GM21526 (cell line): ENCODE measurements around the gene RNMT.
"Not testable (repeated sequence)": the region's sequence is repeated elsewhere in the genome, so short reads cannot be mapped to it uniquely, and the experiment has no call there.

Experiments used
- ATAC-seq: cut with Tn5 transposase; IDR thresholded peaks from one replicate; pipeline ENCODE4 v1.9.1; 2021; ENCODE audit warnings: moderate library complexity; ENCODE audit not compliant: unreplicated experiment, low FRiP score

The RNMT gene

DNA sequence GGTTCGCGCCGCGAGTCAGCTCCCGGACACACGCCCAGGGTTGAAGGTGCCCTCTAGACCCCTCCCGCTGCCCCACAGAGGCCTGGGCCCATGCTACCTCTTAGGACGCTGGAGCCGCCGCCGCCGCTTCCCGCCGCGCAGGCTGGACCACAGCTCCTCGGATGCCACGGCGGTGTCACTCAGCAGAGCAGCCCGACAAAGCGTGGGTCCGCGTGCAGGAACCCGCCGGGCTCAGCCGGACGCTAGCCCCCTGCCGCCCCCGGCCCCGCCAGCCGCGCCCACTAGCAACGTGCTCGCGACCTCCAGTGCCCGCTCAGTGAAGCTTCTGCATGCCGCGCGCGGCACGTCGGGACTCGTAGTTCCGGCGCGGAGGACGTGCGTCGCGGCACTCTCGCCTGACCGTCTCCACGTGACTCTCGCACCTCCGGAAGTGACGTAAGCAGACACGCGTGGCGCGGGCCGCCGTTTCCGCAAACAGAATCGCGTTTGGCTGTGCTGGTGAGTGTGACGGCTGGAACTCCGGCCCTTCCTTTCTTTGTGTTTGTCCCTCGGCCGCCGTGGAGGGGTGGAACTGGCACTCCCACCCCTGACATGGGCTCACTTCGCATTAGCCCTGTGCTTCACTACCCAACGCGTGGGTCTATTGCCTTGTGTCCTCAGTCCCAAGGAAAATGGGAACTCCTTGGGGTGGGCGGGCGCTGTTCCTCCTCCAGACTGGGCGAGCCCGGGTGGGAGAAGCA, at the start of gene RNMT, which contains the start of gene FAM210A:
TSS of gene RNMT (plus strand) at position 442 of the 740 bp plus-strand sequence. CDS start 4,845 bp downstream, outside the sequence.
TSS of gene FAM210A (minus strand) at position 327 of the 740 bp plus-strand sequence. CDS start 44,481 bp downstream, outside the sequence.
- ATAC-seq = peak; percentile 88

DNA sequence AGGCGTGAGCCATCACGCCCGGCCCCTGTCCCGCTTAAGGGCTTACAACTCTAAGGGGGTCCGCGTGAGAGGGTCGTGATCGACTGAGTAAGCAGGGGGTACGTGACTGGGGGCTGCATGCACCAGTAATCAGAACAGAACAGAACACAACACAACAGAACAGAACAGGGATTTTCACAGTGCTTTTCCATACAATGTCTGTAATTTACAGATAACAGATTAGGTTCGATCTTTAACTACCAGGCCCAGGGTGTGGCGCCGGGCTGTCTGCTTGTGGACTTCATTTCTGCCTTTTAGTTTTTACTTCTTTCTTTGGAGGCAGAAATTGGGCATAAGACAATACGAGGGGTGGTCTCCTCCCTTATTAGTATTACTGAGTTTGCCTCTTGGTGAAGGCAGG, 49.1 kb upstream of the RNMT start:
- not testable (repeated sequence) for ATAC-seq

DNA sequence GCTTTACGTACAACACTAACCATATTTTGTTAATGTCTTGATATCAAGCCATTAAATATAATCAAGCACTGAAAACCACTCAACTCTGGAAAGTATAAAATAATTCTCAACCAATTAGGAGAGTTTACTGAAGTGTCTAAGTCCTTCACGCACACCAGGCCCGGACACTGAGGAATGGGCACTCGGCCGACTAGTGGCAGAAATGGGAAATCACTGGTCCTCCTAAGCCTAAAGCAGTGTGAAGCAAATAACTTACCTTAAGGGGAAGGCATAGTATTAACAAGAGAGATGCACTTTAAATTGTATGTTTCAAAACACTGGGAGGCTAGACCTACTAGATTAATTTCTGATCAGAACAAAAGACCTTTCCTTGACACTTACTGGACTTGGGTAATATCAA, 45.9 kb upstream of the RNMT start:
- no peak for ATAC-seq

DNA sequence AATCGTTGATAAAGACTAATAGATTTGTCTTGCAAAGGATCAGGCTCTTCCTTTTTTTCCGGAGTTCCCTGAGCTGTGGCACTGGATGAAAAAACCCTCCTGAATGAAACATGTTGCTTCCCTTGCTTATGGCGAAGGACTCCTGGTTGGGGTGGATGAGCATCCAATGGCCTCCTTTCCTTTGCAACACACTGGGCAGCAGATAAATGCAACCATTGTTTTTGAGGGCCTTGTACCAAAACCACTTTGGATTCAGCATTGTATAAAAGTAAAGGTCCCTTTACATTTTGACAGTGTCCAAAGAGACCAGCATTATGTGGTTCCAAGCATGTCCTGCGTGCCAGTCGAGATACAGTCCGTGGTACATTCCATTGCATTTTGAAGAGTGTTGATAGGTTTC, 44.8 kb upstream of the RNMT start:
- ATAC-seq = no peak

DNA sequence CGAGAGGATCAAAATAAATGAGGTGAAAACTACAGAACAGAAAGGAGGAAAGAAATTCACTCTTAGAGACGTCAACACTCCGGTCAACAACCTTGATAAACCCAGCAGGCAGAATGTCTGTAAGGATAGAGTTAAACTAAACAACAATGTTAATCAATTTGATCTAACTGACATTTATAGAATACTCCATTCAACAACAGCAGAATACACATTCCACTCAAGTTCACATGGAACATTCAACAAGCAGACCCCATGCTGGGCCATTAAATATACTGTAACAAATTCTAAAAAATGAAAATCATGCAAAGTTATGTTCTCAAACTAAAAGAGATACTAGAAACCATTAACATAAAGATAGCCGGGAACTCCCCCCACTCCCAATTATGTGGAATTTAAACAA, 41.9 kb upstream of the RNMT start:
- ATAC-seq = no peak

DNA sequence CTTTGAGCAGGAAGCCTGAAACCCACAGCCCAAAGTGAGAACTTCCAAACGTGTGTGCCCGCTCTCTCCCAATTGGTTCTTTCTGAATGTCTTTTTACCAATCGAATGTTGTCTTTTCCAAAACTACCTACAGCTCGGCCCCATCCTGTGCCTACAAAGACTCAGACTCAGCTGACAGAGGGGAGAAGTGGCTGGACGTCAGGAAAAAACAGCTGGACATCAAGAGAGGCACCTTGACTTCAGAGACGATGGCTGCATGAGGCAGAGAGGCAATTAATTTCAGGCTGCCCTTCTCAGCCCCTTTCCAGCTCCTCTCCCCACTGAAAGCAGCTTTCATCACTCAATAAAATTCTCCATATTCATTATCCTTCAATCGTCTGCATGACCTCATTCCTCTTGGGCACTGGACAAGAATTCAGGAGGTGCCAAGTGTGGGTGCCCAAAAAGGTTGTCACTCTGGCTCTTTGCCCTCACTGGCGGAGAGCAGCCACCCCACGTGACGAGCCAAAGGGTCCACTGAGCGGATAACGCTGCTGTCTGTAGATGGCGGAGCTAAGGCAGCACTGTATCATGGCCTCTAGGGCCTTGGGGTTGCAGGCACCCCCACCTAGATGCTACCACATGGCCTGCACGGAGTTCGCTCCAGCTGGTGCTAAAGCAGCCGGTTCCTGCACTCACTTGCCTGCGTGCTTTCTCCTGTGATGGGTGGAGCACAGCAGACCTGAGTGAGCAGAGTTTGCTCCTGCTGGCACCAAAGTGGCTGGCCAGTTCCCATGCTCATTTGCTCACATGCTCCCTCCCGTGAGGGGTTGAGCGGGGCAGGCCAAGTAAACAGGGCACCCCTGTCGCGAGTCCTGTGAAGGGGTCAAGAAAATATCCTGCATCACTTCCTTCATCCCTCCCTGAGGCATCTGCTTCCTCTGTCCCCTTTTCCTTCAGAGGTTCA, 38.0 kb upstream of the RNMT start:
- ATAC-seq = no peak

DNA sequence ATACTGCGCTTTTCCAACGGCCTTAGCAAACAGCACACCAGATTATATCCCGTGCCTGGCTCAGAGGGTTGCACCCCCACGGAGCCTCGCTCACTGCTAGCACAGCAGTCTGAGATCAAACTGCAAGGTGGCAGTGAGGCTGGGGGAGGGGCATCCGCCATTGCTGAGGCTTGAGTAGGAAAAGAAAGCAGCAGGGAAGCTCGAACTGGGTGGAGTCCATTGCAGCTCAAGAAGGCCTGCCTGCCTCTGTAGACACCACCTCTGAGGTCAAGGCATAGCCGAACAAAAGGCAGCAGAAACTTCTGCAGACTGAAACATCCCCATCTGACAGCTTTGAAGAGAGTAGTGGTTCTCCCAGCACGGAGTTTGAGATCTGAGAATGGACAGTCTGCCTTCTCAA, 36.4 kb upstream of the RNMT start:
- ATAC-seq = not testable (repeated sequence)

DNA sequence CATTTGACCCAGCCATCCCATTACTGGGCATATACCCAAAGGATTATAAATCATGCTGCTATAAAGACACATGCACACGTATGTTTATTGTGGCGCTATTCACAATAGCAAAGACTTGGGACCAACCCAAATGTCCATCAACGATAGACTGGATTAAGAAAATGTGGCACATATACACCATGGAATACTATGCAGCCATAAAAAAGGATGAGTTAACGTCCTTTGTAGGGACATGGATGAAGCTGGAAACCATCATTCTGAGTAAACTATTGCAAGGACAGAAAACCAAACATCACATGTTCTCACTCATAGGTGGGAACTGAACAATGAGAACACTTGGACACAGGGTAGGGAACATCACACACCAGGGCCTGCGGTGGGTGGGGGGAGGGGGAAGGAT, 31.1 kb upstream of the RNMT start:
- ATAC-seq = not testable (repeated sequence)

DNA sequence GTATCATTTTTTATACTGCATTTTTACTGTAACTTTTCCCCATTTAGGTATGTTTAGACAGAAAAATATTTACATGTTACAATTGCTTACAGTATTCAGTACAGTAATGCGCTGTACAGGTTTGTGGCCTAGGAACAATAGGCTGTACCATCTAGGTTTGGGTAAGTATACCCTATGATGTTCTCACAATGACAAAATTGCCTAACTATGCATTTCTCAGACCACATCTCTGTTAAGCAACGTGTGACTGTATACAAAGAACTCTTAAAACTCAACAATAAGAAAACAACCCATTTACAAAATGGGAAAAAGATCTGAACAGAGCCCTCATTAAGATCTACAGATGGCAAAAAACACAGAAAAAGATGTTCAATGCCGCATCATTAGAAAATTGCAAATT, 29.5 kb upstream of the RNMT start:
- no peak for ATAC-seq

DNA sequence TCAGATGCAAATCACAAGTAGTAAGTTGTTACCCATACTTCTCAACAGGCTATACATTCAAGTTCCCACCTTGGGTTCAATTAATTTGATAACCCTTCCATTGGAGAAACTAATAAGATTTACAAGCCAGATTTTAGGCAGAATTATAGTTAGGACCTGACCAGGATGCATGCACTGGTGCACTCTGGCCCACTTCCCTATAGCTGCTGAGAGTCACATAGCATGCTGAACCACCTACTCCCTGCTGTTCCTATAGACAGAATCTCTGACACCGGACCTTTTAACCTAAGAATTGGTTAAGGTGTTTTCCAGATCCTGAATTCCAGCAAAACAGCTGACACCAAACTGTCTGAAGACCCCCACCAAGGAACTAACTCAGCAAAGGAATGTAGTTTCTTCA, 26.3 kb upstream of the RNMT start:
- no peak for ATAC-seq

DNA sequence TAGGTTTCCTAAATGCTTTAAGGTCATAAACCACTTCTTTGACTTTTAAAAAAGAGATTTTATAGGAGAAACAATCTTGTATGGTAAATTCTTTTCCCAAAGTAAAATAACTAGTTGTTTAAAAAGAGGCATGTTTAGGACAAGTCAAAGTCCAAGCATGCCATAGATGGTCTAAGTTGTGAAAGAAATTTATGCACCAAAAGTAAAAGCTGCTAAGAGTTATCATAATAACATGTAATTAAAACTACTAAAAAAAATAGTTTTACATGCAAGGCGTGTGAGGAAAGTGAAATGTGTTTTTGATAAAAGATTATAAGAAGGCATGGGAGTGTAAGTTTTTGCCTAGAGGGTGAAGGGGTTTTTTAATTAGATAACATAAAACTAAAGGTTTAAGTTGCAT, 22.6 kb upstream of the RNMT start:
- ATAC-seq = no peak

DNA sequence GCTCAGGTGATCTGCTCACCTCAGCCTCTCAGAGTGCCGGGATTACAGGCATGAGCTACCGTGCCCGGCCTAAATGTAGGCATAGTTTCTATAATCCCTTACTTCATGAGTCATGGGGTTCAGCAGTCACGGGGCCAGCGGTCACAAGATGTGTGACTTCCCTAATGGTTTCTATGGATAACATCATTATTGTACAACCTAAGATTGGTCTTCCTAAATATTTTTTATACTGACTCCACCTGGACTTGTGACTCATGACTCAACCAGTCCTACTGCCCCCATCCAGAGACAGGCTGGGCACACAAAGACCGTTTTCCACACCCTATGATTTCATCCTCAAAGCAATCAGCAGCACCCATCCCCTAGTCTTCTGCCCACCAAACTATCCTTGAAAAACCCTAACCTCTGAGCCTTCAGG, 16.1 kb upstream of the RNMT start:
- no peak for ATAC-seq

DNA sequence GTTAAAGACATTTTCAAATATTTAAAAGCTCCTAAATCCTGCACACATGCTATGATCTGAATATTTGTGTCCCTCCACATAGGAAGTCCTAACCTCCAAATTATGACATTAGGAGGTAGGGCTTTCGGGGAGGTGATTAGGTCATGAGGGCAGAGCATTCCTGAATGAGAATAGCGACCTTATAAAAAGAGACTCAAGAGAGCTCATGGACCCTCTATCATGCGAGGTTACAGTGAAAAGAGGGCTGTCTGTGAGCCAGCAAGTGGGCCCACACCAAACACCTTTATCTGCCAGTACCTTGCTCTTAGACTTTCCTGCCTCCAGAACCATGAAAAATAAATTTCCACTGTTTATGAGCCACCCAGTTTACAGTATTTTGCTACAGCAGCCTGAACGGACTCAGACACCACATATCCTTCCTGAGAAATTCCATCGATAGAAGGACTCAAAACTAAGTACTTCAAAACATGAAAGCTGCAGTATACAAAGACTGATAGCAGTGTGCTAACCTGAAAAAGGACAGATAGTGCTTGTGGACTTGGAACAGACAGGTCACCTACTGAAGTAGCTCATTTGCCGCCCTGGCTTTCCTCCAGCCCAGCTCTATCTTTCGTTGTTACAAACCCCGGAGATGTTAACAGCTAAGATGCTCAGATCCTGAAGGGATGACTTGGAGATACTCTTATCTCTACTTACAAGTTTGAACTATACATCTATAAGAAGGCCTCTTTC, 13.9 kb upstream of the RNMT start:
- ATAC-seq = no peak

DNA sequence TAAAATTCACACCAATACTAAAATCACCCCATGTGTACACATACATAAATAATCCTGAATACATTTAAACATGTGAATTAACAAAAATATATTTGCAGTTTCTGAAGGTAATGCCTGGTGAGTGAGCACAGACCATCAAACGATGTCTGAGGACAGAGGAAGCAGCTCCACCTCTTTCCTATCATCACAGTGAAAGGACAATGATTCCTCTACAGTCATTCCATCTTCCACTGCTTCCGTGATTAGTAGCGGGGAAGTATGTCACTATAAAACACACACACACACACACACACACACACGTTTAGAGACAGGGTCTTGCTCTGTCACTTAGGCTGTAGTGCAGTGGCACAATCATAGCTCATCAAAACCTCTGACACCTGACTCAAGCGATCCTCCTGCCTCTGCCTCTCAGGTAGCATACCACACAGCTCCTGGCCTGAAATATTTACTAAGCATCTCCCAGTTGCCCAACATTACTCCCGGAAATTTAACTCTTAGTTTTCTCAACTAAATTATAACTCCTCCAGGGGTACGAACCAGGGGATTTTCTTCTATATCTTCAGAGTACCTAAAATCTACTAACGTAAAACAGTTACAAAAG, 12.9 kb upstream of the RNMT start:
- ATAC-seq = no peak

DNA sequence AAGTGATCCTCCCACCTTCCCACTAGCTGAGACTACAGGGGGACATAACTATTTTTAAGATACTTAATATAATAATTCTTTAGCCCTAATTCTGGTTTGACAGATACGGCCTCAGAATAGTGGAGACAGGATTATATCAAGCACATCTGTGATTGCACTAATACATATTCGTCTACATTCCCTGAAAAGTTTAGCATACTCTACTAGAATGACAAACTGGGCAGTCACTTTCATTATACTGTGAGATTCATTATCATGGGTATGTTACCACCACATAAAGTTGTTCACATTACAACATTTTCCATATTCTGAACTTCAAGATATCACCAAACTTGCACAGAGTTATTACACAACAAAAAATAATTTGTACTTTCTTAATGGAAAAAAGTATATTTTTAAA, 11.1 kb upstream of the RNMT start:
- no peak for ATAC-seq

DNA sequence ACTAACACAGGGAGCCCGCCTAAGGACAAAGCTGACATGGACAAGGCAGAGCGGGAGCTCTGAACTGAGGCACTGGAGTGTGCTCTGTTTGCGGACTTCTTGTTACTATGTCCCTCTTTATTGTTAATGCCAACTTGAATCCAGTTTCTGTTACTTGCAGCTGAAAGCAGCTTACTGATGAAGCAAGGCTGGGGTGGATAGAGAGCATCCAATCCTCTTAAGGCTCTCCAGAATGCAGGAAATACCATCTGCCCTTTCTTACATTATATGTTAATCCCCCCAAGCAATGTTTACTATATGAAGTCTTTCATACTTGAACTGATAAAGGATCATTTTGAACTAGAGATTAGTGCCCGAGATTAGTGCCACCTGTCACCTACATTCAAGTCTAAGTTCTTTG, 9.6 kb upstream of the RNMT start:
- ATAC-seq = no peak

DNA sequence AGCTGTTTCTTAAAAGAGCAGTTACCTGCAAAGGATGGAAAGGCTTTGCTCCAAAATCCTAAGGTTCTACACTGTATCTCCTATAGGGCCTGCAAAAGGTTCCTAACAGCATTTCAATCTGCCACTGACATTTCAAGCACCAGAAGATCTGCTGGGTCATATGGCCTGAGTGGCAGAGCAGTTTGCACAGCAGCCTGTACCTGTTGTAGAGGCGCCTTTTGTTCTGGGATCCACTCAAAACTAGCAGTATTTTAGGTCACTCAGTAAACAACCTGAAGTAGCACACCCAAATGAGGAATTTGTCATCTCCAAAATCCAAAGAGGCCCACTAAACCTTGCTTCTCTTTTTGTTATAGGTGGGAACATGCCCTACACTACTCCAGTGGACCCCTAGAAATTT, 6.3 kb upstream of the RNMT start:
- no peak for ATAC-seq

DNA sequence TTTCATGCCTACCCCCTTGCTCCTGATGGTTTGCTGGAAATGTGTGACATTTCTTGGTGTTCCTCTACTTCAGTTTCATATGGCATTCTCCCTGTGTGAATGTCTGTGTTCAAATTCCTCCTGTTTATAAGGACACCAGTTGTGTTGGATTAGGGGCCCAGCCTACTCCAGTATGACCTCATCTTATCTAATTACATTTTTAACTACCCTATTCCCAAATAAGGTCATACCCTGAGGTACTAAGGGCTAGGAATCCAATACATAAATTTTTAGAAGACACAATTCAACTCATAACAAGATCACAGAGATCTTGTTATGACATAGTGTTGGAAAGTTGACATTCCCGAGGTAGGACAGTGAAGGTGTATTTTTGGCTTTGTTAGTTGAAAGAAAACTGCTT, 5.6 kb upstream of the RNMT start:
- ATAC-seq = no peak

DNA sequence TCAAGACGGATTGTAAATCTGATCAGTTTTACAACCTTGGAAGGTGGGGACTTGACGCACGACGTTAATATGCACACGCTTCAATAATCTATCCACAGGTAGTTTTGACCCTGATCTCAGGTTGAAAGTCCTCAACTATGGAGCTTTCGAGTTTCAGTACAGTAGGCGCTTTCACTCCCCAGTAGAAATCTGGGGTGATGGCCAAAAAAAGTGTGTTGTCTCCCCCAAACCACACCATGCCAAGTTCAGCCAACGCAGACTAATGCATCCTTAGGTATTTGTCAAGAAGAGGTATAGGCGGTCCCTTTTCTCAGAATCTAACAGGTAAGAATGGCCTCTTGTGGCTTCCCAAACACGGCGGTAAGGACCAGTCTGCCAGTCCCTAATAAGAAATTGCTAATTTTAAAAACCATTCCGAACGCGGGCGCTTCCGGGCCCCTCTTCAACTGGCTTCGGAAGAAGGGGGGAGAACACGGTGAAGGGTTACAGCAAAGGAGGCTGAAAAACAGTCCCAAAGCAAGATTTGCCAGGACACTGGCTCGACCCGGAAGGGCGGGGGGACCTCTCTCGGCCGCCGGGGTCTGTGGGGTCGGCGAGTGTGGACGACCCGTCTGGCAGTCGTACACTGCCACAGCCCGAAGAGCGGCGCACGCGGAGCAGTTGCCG, 774 bp upstream of the RNMT start:
- ATAC-seq = peak; percentile 0

DNA sequence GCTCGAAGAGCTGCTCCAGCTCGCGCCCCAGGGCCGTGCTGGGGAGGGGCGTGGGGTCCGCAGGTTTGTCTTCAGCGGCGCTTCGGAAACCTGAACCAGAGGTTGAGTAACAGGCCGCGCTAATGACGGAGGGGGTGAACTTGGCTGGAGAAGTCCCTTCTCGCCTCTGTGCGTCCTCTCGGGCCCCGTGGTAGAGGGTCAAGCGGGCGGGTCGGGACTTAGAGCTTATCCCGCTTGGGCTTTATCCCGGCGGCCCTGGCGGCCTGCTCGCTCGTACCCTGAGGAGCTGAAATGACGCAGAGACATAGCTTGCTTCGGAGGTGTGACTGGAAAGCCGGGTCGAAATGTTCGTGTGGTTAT, 479 bp downstream of the RNMT start:
- no peak for ATAC-seq
